Measurements from ENCODE around the gene AHRR.
"Not testable (repeated sequence)": the region's sequence is repeated elsewhere in the genome, so short reads cannot be mapped to it uniquely, and the experiment has no call there.

Gene AHRR

GRCh38 chr5:464446-464842 is 142.9 kb downstream of the AHRR start:
- no peak for DNase-seq

DNA sequence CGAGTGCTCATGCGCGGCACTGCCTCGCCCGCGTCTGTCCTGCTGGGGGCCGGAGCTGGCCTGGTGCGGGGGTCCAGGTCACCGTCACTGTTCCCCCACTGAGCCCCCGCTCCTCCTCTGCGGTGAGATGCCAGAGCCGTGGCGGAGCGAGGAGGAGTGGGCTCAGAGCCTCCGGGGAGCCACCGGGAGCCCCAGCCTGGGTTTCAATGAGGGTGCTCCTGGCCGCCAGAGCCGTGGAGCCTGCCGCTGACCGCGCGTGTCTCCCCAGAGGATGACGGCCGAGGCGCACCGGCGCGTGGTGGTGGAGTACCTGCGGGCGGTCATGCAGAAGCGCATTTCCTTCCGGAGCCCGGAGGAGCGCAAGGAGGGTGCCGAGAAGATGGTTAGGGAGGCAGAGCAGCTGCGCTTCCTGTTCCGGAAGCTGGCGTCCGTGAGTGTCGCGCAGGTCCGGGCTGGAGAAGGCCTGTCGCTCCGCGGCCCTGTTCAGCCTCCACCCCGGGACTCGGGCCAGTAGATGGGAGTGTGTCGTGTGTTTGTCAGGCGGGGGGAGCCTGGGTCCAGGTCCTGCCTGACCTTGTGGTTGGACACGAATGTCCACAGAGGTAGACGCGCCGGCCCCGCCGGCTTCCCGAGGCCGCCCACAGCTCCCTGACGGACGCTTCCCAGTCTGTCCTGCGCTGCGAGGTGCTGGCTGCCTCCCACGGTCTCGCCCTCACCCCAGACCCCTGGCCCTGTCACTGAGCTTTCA is 143.5 kb downstream of the AHRR start:
- DNase-seq, result no peak

DNA sequence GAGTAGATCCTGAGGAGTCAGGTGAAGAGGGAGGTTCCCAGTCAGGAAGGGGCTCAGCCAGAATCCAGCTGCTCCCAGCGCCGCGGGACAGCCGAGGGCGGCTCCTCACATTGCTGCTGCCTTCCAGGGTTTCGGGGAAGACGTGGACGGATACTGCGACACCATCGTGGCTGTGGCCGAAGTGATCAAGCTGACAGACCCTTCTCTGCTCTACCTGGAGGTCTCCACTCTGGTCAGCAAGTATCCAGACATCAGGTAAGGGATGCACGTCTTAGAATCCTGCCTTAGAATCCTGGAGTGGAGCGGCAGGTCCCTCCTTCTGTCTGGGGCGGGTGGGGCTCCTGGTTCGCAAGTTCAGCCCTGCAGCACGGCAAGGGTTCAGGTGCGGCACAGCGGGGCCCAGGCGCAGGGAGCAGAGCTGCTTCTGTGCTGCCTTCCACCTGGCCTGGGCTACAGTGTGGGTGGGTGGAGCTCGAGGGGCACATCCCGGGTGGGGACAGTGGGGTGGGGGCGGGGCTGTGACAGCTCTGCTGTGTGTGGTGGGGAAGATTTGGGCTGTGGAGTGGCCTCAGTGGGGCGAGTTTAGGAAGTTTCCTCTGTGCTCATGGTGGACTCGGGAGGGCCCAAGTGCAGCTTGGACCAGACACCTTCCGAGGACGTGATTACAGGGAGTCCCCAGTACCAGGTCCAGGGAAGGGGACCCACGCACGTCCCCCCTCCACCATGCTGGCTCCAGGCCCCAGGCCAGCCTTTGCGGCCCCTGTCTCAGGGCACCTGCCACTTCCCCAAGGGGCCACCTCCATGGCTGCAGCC is 144.3 kb downstream of the AHRR start:
- no peak for DNase-seq

GRCh38 chr5:466661-467310 is 145.3 kb downstream of the AHRR start:
- DNase-seq, result no peak

- DNase-seq, result no peak
These were observed 146.9 kb downstream of the AHRR start for GRCh38 chr5:468401-468800.

DNA sequence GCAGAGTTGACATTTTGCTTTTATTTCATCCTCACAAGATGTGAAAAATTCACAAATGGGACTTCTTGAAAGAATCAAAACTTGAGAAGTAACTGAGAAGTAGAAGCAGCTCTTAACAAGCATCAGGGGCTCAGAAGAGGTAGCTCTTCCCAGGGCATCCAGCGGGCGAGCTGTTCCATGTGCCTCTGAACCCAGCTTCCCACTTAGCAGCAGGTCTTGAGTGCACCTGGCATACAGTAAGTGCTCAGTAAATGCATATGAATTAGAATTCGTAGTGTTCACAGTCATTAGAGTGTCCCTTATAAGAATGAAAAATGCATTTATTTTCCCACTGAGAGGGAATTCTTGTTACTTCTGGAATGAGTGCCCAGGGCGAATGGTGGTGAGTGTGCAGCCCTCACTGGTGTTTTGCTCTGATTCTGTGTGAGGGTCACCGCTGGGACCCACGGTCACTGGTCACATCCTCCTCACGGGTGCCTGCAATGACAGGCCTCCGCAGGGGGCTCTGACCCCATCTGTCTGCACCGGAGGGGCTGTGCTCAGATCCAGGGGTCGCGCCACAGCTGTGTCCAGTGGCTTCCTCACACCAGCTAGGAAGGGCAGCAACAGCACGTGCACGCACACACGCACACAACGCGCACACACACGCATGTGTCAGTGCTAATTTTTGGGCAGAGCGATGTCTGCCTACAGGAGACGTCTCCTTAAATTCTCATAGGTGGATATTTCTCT is 148.4 kb downstream of the AHRR start:
- DNase-seq, result no peak

DNA sequence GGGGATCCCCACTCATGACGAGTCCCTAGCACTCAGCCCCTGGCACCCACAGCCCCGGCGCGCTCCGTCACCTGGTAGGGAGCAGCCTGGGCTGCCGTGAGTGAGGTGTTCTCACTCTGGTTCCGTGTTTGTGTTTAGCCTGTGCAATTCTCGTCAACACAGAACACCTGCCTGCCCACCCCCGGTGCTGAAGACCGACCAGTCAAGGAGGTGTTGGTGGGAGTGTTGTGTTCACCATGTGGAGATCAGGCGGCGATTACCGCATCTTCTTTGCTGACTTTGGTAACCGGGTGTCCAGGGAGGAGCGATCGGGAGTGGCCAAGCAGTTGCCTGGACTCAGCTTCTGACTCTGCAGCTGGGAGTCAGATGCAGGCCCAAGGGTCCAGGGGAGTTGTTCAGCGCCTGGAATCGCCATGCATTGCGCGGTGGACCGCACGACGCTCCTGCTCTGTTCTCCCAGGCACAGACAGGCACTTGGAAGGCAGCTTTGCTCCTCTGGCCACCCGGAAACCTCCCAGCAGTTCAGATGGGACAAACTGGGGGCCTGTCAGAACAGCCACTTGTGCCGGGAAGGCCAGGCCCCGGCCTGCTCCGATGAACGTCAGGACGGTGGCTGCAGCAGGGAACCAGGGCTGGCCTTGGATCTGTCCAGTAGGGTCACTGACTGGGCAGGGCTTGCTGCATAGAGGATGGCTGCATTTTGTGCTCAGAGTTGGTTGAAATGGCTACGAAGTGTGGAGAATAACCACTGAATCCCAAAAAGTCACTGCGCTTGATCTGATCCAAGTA is 149.6 kb downstream of the AHRR start:
- DNase-seq, result no peak

- no peak for DNase-seq
These were observed 150.2 kb downstream of the AHRR start for GRCh38 chr5:471750-472058.

DNA sequence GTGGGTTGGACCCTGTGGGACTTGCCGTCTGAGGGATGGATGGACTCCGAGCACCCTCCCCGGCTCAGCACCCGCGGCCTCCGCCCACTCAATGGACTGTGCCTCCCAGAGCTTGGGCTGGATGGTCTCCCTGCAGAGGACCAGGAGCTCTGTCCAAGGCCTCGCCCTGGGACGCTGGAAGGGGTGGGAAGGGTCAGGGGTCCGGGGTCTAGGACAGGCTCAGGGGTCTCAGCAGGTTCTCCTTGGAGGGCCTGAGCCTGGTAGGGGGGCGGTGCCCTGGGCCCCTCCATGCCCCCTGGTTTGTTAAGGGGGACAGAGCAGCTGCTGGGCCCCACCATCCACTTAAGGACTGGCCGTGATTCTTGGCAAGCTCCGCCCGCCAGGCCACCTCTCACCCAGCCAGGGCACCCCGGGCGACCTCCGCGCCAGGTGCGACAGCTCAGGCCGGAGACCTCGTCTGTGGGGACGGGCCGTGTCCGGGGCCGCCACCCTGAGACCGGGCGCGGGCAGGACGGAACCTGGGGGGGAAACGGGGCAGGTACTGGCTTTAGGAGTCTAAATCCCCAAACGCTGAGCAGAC is 150.7 kb downstream of the AHRR start:
- no peak for DNase-seq

- DNase-seq, result no peak
These were observed 151.4 kb downstream of the AHRR start for GRCh38 chr5:472656-473550.

- DNase-seq, result no peak
These were observed 152.2 kb downstream of the AHRR start for GRCh38 chr5:473551-474192.

DNA sequence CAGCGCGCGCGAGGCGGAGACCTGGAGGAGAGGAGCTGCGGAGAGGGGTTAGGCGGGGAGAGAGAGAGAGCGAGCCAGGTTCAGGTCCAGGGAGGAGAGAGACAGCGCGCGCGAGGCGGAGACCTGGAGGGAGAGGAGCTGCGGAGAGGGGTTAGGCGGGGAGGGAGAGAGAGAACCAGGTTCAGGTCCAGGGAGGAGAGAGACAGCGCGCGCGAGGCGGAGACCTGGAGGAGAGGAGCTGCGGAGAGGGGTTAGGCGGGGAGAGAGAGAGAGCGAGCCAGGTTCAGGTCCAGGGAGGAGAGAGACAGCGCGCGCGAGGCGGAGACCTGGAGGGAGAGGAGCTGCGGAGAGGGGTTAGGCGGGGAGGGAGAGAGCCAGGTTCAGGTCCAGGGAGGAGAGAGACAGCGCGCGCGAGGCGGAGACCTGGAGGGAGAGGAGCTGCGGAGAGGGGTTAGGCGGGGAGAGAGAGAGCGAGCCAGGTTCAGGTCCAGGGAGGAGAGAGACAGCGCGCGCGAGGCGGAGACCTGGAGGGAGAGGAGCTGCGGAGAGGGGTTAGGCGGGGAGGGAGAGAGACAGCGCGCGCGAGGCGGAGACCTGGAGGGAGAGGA is 152.8 kb downstream of the AHRR start:
- DNase-seq, result not testable (repeated sequence)

DNA sequence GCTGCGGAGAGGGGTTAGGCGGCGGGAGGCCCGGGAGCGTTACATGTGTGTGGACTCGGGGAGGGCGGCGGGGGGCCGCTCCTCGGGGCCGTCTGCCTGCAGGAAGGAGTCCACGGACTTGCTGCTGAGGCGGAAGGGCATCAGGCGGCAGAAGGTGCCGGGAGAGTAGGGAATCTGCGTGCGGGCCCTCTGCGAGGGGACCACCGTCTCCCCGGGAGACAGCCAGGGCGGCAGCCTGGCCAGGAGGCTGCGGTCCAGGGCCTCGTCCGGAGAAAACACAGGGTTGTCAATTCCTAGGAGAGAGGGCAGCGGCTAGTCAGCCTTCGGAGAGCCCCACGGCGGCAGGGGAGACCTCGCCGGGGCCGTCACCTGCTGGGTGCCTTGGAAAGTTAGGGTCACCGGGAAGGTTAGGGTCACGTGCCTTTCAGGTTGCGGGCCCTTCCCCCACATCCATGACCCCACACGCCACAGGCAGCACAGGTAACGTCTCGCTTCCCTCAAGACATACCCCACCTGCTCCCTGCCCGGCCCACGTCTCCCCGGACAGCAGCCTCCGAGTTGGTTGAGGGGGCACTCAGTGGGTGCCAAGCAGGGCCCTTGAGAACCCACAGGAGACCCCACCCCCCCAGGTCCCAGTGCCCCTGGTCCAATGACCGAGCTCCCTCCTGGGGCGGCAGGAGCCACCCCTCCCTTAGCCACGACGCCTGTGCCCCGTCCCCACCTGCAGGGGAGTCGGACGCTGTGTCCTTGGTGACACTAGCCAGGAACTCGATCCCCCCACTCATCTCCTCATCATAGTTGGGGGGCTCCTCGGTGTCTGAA is 153.5 kb downstream of the AHRR start:
- no peak for DNase-seq

DNA sequence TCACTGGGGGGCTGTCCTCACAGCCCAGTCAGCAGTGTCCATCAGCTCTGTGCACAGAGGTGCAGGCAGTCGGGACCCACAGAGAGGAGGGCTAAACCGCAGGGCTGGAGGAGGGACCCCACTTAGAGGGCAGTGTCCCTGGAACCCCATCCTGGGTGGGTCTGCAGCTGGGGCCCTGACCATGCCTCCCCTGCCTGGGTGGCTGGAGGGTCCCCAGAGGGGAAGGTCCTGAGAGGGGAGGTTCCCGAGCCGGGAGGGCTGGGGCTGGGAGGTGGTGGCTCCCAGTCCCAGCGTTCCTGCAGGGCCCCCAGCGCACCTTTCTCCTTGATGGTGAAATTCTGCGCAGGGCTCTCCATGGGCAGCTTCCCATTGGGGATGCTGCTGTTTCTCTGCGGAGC is 154.2 kb downstream of the AHRR start:
- no peak for DNase-seq

DNA sequence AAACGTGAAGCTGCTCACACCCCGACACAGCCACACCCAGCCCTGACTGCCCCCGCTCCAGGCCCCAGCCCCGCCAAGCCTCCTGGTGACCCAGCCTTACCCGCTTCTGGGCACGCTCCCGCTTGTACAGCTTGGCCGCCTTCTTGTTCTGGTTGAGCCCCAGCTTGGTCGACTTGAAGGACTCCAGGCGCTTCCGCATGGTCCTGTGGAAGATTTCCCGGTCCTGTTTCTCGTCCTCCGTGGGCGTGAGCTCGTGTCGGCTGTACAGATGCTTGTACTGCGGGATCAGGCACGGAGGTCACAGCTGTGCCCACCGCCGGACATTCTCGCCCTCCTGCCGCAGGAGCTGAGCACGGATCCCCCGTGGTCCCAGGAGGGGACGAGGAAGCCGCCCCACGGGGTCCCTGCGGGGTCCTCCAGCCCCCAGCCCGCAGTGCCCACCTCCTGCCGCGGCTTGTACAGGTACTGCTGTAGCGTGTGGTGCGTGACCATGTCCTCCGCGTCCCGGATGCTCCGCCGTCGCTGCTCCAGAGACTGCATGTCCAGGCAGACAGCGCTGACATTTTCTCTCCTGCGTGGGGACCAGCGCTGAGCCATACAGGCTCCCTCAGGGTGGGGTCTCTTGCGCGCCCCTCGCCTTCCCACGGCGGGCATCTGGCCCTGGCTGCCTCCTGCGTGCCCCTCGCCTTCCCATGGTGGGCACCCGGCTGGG is 154.7 kb downstream of the AHRR start:
- DNase-seq, result no peak

DNA sequence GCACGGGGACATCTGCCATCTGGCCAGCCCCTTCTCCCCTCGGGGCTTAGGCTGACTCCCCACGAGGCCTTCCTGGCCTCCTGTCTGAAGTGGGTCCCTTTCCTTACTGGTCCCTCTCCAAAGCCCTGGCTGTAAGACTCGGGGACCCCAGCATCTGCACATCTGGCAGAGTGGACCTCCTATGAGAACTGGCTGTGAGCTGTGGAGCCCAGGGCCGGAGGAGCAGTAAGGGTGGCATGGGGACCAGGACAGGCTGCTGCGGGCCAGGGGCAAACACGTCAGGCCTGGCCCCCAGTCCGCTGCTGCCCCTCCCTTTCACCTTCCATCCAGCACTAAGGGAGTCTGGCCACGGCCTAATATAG is 155.3 kb downstream of the AHRR start:
- DNase-seq, result no peak

DNA sequence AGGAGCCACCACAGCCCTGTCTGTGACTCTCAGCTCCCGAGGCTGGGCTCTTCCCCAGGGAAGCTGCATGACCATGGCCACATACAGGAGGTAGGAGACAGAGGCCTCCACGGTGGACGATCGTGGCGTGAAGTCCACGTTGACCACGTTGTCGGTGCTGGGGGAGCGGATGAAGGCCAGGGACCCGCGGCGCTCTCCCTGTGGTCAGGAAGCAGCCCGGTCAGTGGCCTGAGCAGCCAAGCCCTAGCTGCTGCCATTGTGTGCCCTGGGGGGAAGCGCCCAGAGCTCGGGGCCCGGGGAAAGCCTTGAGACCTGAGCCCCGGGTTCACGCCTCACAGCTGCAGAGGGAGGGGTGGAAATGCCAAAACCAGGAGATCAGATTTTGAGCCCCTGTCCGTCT is 155.7 kb downstream of the AHRR start:
- no peak for DNase-seq

DNA sequence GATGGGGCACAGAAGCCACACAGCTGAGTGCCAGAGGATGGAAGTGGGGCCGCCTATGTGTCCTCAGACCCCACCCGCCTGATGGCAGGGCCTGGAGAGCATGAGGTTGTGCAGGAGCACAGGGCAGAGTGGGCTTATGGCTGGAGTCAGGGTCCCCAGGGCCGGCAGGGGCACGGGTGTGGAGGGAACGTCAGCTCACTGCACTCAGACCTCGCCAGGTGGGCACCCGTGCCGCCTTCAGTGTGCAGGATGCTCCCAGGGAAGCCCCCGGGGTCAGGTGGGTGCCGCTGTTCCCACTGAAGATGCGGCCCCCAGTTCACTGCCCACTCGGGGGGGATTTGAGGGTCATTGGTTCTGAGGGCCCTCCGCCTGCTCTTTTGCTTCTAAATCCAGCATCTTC is 156.4 kb downstream of the AHRR start:
- DNase-seq, result no peak
